ENCODE results near the gene PHETA1. TPM values are rescaled to one million over a fixed set of nuclear protein-coding genes. Genes with fewer than 3 reads are reported as not detected.
"Not testable (repeated sequence)": the region's sequence is repeated elsewhere in the genome, so short reads cannot be mapped to it uniquely, and the experiment has no call there.

PHETA1 gene
- total and polyA plus RNA-seq, 2 experiments from 2014 or later, result 5.3 to 12.9 TPM

DNA sequence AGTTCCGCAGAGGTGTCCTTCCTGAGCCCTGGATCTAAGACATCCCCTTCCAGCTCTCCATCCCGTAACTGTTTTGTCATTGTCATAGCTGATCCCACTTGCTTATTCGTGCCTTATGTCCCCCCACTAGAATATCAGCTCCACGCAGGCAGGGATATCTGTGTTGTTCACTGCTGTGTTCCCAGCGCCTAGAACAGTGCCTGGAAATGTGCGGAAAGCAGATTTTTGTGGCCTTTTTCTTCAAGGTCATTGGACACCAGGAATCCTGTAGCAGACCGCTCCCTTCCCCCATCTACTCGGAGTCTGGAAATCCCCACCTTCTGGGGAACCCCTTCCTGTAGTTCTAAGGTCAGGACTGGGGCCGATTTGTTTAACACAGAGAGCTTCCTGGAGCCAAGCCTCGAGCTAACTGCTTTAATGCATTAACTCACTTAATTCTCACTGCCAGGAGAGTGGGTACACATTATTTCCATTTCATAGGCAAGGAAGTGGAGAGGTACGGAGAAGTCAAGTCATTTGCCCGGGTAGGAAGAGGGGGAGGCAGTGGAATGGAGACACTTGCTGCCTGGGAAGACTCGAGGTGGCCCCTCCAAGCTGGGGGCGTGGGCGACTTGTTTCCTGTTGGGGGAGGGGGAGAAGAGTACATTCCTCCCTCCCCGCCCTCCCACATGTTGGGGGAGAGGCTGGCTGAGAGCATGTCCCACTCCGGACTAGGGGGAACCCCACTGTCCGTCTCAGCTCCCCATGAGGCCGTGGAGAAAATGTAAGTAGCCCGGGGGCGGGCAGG is 35.7 kb upstream of the PHETA1 start:
- DNase-seq (ENCODE audit: low spot score) (peak; percentile 92), ATAC-seq (peak; percentile 20)
- Histone ChIP-seq H3K27me3 (ENCODE audit: insufficient read depth) (no peaks in the 10 kb centered on the region), H3K27ac (ENCODE audit: low read depth) (peak overlapping the region; percentile 97), H4K20me1 (replicated peaks; ENCODE audit: insufficient read depth) (peaks cover 11% of the 10 kb centered on the region; the same call in 1 of the 2 replicates), H2AFZ (no peak overlapping the region), H3F3A (replicated peaks; ENCODE audit: low read depth) (peaks cover 10% of the 10 kb centered on the region), H3K36me3 (ENCODE audit: insufficient read depth) (no peaks in the 10 kb centered on the region), H3K79me2 (replicated peaks; ENCODE audit: insufficient read depth) (peaks cover 37% of the 10 kb centered on the region), H3K4me2 (peak overlapping the region; percentile 75), H3K9me2 (ENCODE audit: insufficient read depth) (no peaks in the 10 kb centered on the region), H3K4me3 (peak overlapping the region; percentile 88), H3K4me1 (ENCODE audit: insufficient read depth) (peaks cover 39% of the 10 kb centered on the region)
- Mint-ChIP-seq H3K27me3 (ENCODE audit: insufficient read depth, low read depth, poor library complexity) (peaks cover 22% of the 10 kb centered on the region), H3K9me3 (no peaks in the 10 kb centered on the region), H3K27ac (peak overlapping the region; percentile 97), H3K4me1 (peaks cover 37% of the 10 kb centered on the region), H3K4me3 (peak overlapping the region; percentile 75), H3K36me3 (ENCODE audit: low read depth) (no peaks in the 10 kb centered on the region; the same call in 2 of the 3 replicates)
- TF ChIP-seq, protein P1, sequence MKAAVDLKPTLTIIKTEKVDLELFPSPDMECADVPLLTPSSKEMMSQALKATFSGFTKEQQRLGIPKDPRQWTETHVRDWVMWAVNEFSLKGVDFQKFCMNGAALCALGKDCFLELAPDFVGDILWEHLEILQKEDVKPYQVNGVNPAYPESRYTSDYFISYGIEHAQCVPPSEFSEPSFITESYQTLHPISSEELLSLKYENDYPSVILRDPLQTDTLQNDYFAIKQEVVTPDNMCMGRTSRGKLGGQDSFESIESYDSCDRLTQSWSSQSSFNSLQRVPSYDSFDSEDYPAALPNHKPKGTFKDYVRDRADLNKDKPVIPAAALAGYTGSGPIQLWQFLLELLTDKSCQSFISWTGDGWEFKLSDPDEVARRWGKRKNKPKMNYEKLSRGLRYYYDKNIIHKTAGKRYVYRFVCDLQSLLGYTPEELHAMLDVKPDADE (IDR thresholded peaks at IDR 0.05), result peak; percentile 74
- TF ChIP-seq POLR2AphosphoS5 (IDR thresholded peaks at IDR 0.05; ENCODE audit: low read depth) (peak; percentile 62), CREB1 (CRISPR knock-in tag; IDR thresholded peaks at IDR 0.05; ENCODE audit: low read depth) (no peak)

DNA sequence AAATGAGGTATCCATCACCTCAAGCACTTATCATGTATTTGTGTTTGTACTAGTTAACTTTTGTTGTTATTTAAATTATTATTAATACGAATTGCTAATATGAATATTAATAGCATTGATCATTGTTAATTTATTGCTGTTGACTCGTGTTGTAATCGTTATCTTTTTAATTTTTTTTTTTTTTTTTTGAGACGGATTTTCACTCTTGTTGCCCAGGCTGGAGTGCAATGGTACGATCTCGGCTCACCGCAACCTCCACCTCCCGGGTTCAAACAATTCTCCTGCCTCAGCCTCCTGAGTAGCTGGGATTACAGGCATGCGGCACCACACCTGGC is 33.6 kb upstream of the PHETA1 start:
- not testable (repeated sequence) for H3K36me3 Mint-ChIP-seq (ENCODE audit: low read depth); H3K27ac ChIP-seq (ENCODE audit: low read depth); H3K4me3 ChIP-seq; DNase-seq (ENCODE audit: low spot score); H3F3A ChIP-seq (replicated peaks; ENCODE audit: low read depth); H3K9me2 ChIP-seq (ENCODE audit: insufficient read depth); H3K9me3 Mint-ChIP-seq; H3K4me3 Mint-ChIP-seq; H3K27ac Mint-ChIP-seq; H3K36me3 ChIP-seq (ENCODE audit: insufficient read depth); H2AFZ ChIP-seq; H3K4me2 ChIP-seq; H4K20me1 ChIP-seq (replicated peaks; ENCODE audit: insufficient read depth); ATAC-seq; H3K27me3 ChIP-seq (ENCODE audit: insufficient read depth)
- H3K79me2 ChIP-seq (replicated peaks; ENCODE audit: insufficient read depth), result peaks cover 16% of the 10 kb centered on the region
- H3K27me3 Mint-ChIP-seq (ENCODE audit: insufficient read depth, low read depth, poor library complexity), result peaks cover 29% of the 10 kb centered on the region
- peaks cover 22% of the 10 kb centered on the region for H3K4me1 Mint-ChIP-seq
- H3K4me1 ChIP-seq (ENCODE audit: insufficient read depth), result peaks cover 19% of the 10 kb centered on the region

DNA sequence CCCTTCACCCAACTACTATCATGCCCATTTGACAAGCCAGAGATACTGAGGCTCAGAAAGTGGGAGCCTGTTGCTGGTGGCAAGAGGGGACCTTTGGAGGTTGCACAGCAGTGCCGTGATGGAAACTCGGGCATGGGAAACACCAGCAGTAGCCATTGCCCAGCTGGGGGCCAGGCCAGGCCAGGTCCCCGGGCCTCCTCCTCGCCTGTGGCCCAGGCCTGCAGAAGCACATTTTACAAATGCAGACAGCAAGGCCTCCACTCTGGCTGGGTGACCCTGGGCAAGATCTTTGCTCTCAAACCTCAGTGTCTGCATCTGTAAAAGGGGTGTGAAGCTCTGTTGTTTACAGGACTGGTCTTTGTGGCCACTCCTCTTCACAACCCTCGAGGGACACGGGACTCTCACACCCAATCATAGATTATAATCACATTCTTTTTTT is 32.3 kb upstream of the PHETA1 start:
- H3K4me3 ChIP-seq, result no peak overlapping the region
- H3K79me2 ChIP-seq (replicated peaks; ENCODE audit: insufficient read depth), result peaks cover 3% of the 10 kb centered on the region
- Mint-ChIP-seq H3K9me3 (no peaks in the 10 kb centered on the region), H3K36me3 (ENCODE audit: low read depth) (no peaks in the 10 kb centered on the region), H3K4me3 (no peak overlapping the region), H3K27me3 (ENCODE audit: insufficient read depth, low read depth, poor library complexity) (peaks cover 21% of the 10 kb centered on the region), H3K4me1 (peaks cover 19% of the 10 kb centered on the region), H3K27ac (no peak overlapping the region)
- TF ChIP-seq, protein P2, sequence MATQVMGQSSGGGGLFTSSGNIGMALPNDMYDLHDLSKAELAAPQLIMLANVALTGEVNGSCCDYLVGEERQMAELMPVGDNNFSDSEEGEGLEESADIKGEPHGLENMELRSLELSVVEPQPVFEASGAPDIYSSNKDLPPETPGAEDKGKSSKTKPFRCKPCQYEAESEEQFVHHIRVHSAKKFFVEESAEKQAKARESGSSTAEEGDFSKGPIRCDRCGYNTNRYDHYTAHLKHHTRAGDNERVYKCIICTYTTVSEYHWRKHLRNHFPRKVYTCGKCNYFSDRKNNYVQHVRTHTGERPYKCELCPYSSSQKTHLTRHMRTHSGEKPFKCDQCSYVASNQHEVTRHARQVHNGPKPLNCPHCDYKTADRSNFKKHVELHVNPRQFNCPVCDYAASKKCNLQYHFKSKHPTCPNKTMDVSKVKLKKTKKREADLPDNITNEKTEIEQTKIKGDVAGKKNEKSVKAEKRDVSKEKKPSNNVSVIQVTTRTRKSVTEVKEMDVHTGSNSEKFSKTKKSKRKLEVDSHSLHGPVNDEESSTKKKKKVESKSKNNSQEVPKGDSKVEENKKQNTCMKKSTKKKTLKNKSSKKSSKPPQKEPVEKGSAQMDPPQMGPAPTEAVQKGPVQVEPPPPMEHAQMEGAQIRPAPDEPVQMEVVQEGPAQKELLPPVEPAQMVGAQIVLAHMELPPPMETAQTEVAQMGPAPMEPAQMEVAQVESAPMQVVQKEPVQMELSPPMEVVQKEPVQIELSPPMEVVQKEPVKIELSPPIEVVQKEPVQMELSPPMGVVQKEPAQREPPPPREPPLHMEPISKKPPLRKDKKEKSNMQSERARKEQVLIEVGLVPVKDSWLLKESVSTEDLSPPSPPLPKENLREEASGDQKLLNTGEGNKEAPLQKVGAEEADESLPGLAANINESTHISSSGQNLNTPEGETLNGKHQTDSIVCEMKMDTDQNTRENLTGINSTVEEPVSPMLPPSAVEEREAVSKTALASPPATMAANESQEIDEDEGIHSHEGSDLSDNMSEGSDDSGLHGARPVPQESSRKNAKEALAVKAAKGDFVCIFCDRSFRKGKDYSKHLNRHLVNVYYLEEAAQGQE (IDR thresholded peaks at IDR 0.05; ENCODE audit: unreplicated experiment), result no peak
- no peak for TF ChIP-seq STAT1 (IDR thresholded peaks at IDR 0.05; ENCODE audit: unreplicated experiment)
- TF ChIP-seq ZNF331 (CRISPR knock-in tag; IDR thresholded peaks at IDR 0.05; ENCODE audit: low read depth), result no peak
- no peak for TF ChIP-seq CREB1 (CRISPR knock-in tag; IDR thresholded peaks at IDR 0.05; ENCODE audit: low read depth)
- H3K9me2 ChIP-seq (ENCODE audit: insufficient read depth), result no peaks in the 10 kb centered on the region
- no peak for ATAC-seq
- no peak overlapping the region for H3K4me2 ChIP-seq
- no peaks in the 10 kb centered on the region for H3K27me3 ChIP-seq (ENCODE audit: insufficient read depth)
- no peak overlapping the region for H2AFZ ChIP-seq
- DNase-seq (ENCODE audit: low spot score), result no peak
- no peak overlapping the region for H3K27ac ChIP-seq (ENCODE audit: low read depth)
- H4K20me1 ChIP-seq (replicated peaks; ENCODE audit: insufficient read depth), result no peaks in the 10 kb centered on the region
- H3F3A ChIP-seq (replicated peaks; ENCODE audit: low read depth), result peaks cover 11% of the 10 kb centered on the region
- no peaks in the 10 kb centered on the region for H3K36me3 ChIP-seq (ENCODE audit: insufficient read depth)
- peaks cover 16% of the 10 kb centered on the region for H3K4me1 ChIP-seq (ENCODE audit: insufficient read depth)

DNA sequence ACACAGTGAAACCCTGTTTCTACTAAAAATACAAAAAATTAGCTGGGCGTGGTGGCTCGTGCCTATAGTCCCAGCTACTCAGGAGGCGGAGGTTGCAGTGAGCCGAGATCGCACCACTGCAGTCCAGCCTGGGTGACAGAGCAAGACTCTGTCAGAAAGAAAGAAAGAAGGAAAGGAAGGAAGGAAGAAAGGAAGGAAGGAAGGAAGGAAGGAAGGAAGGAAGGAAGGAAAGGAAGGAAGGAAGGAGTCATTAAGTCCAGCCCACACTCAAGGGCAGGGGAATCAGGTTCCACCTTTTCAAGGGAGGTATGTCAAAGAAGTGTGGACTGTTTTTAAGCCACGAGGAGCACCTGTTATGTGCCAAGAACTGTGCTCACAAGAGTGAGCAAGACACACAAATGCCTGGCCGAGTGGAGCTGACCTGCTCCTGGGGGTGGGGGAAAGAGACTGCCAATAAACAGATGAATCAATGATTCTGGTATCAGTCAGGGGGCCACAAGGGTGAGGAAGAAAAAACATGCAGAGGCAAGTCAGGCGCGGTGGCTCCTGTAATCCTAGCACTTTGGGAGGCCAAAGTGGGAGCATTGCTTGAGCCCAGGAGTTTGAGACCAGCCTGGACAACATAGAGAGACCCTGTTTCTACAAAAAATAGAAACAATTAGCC is 31.0 kb upstream of the PHETA1 start:
- H3K27me3 Mint-ChIP-seq (ENCODE audit: insufficient read depth, low read depth, poor library complexity), result peaks cover 19% of the 10 kb centered on the region
- H3K4me2 ChIP-seq, result not testable (repeated sequence)

More for the DNA sequence above, 31.0 kb upstream of the PHETA1 start:
- H3K27ac Mint-ChIP-seq; H3K9me2 ChIP-seq (ENCODE audit: insufficient read depth); H3K36me3 Mint-ChIP-seq (ENCODE audit: low read depth); DNase-seq (ENCODE audit: low spot score); H3K4me3 Mint-ChIP-seq; H4K20me1 ChIP-seq (replicated peaks; ENCODE audit: insufficient read depth); H3K9me3 Mint-ChIP-seq; H3K27me3 ChIP-seq (ENCODE audit: insufficient read depth); H3K4me3 ChIP-seq; H2AFZ ChIP-seq; H3K79me2 ChIP-seq (replicated peaks; ENCODE audit: insufficient read depth); H3K27ac ChIP-seq (ENCODE audit: low read depth); H3K36me3 ChIP-seq (ENCODE audit: insufficient read depth); ATAC-seq: not testable (repeated sequence)
- Histone ChIP-seq H3K4me1 (ENCODE audit: insufficient read depth) (peaks cover 16% of the 10 kb centered on the region), H3F3A (replicated peaks; ENCODE audit: low read depth) (peaks cover 11% of the 10 kb centered on the region)
- peaks cover 19% of the 10 kb centered on the region for H3K4me1 Mint-ChIP-seq

All from GM23338 (cell line).